Body of pancreas (tissue), 4 donors: ENCODE results near the gene ARHGAP18. TPM values are rescaled to one million over a fixed set of nuclear protein-coding genes. Genes with fewer than 3 reads are reported as not detected.
A peak's percentile ranks its signal among the peaks of the same experiment; 100 is the strongest.

ENCODE experiments used
- ATAC-seq: fragments of 150-250 bp; one replicate; pipeline ENCODE4 v1.9.1; 2016
- DNase-seq, 4 donors: peaks; one replicate each; pipeline ENCODE4 v3.0.0-alpha.2; 2019
- H3K27ac ChIP-seq, 4 donors: fragments of 200-600 bp; sonication (generic); 1 replicate in 3 of 4; 2 replicates in 1 of 4; pipeline versions ENCODE4 v1.5.1 to v1.6.1; 2016 to 2019; ENCODE audit warnings: mild to moderate bottlenecking in 1 of 4, mixed read lengths in 1 of 4, moderate library complexity in 1 of 4
- H3K27me3 ChIP-seq, 2 donors: fragments of 200-600 bp; sonication (generic); one replicate each; pipeline ENCODE4 v1.6.0; 2016; ENCODE audit warnings: mild to moderate bottlenecking in 1 of 2
- H3K36me3 ChIP-seq, 2 donors: fragments of 200-600 bp; sonication (generic); replicated peaks in 1 of 2; 2 replicates each; pipeline ENCODE4 v1.5.1; 2016; ENCODE audit warnings: low read depth in 2 of 2; ENCODE audit not compliant: insufficient read depth in 1 of 2
- H3K4me1 ChIP-seq: fragments of 200-600 bp; sonication (generic); one replicate; pipeline ENCODE4 v1.6.0; 2016
- H3K4me3 ChIP-seq, 2 donors: fragments of 200-600 bp; sonication (generic); 1 replicate in 1 of 2; 2 replicates in 1 of 2; pipeline ENCODE4 v1.5.1; 2016 to 2019
- H3K9me3 ChIP-seq, 3 donors: fragments of 200-600 bp; sonication (generic); 1 replicate in 2 of 3; 2 replicates in 1 of 3; pipeline ENCODE4 v1.5.1; 2016
- CTCF ChIP-seq, 7 experiments: fragments of 450-650 bp in 4 of 7; fragments of 200-600 bp in 3 of 7; sonication (generic) in 3 of 7; IDR thresholded peaks; one replicate each; pipeline ENCODE4 v1.5.1; 2016 to 2019; ENCODE audit warnings: antibody characterized with exemption in 7 of 7
- POLR2A ChIP-seq, 3 donors: fragments of 450-650 bp; IDR thresholded peaks; one replicate each; pipeline ENCODE4 v1.6.1; 2016; ENCODE audit warnings: antibody characterized with exemption in 3 of 3, mild to moderate bottlenecking in 2 of 3
- WGBS, 2 donors: methylation state at CpG; one replicate each; pipeline ENCODE4 v1.1.5; 2017; 5-methylcytosine and 5-hydroxymethylcytosine counted together
- intact Hi-C: fragments of 100-400 bp; cut with DNase I; formaldehyde crosslinking; loops from one replicate; pipeline ENCODE4 v1.15.1; 2023
- total RNA-seq, 2 donors: library from RNA; depleted of rRNA; stranded (reverse); fragments of >200 nt; gene quantifications; one replicate each; pipeline ENCODE4 v1.1.0, GENCODE V29; 2016

ARHGAP18 gene
- total RNA-seq, 2 donors from 2014 or later = 16.2 to 30.6 TPM

GRCh38 chr6:129648819-129649491 lies 61.0 kb downstream of the ARHGAP18 start:
- Histone ChIP-seq H3K36me3 (no peaks in the 10 kb centered on the region), H3K27ac (no peak overlapping the region), H3K27me3 (peaks cover 0 to 3% of the 10 kb centered on the region in 2 donors), H3K4me3 (no peak overlapping the region), H3K9me3 (no peaks in the 10 kb centered on the region), H3K4me1 (peaks cover 72% of the 10 kb centered on the region)
- no peak for ATAC-seq
- TF ChIP-seq POLR2A (IDR thresholded peaks at IDR 0.05) = no peak
- TF ChIP-seq CTCF (IDR thresholded peaks at IDR 0.05) = no peak
- 89 to 93% methylated on average over 15 of the region's 15 CpGs for WGBS, 2 donors
- intact Hi-C loops = no loop called here
- no peak for DNase-seq

GRCh38 chr6:129647044-129647443 lies 62.9 kb downstream of the ARHGAP18 start:
- WGBS, 2 donors = 66 to 75% methylated on average over 2 of the region's 2 CpGs
- H3K4me3 ChIP-seq = no peak overlapping the region
- TF ChIP-seq POLR2A (IDR thresholded peaks at IDR 0.05) = no peak
- TF ChIP-seq CTCF (IDR thresholded peaks at IDR 0.05) = no peak
- no peaks in the 10 kb centered on the region for H3K9me3 ChIP-seq
- DNase-seq (no peak), ATAC-seq (no peak)
- intact Hi-C loops = no loop called here
- H3K27me3 ChIP-seq = no peaks in the 10 kb centered on the region
- H3K27ac ChIP-seq = peak overlapping the region; percentile 13 to 87 (median 79)
- no peaks in the 10 kb centered on the region for H3K36me3 ChIP-seq
- H3K4me1 ChIP-seq = peaks cover 70% of the 10 kb centered on the region

- no peaks in the 10 kb centered on the region for H3K36me3 ChIP-seq
- no peak for TF ChIP-seq CTCF (IDR thresholded peaks at IDR 0.05)
- no peak for TF ChIP-seq POLR2A (IDR thresholded peaks at IDR 0.05)
- no peaks in the 10 kb centered on the region for H3K9me3 ChIP-seq
- H3K27me3 ChIP-seq = no peaks in the 10 kb centered on the region
- H3K4me3 ChIP-seq = no peak overlapping the region
- 24 to 33% methylated on average over 5 of the region's 5 CpGs for WGBS, 2 donors
- peak overlapping the region; percentile 79 to 87 (median 81) for H3K27ac ChIP-seq
- intact Hi-C loops = no loop called here
- ATAC-seq (no peak), DNase-seq (no peak)
- peaks cover 70% of the 10 kb centered on the region for H3K4me1 ChIP-seq
These were observed 63.3 kb downstream of the ARHGAP18 start for GRCh38 chr6:129646642-129647041.

GRCh38 chr6:129645830-129646579 lies 64.0 kb downstream of the ARHGAP18 start:
- no peaks in the 10 kb centered on the region for H3K27me3 ChIP-seq
- no peak overlapping the region for H3K4me3 ChIP-seq
- peak overlapping the region; percentile 79 to 87 (median 81) for H3K27ac ChIP-seq
- DNase-seq = no peak
- H3K36me3 ChIP-seq = no peaks in the 10 kb centered on the region
- ATAC-seq = peak; percentile 84
- 37 to 50% methylated on average over 3 of the region's 3 CpGs for WGBS, 2 donors
- H3K4me1 ChIP-seq = peaks cover 70% of the 10 kb centered on the region
- TF ChIP-seq CTCF (IDR thresholded peaks at IDR 0.05) (no peak), POLR2A (IDR thresholded peaks at IDR 0.05) (no peak)
- no peaks in the 10 kb centered on the region for H3K9me3 ChIP-seq
- intact Hi-C loops = no loop called here
